ENCODE measurements around the gene CFAP70.
"Not testable (repeated sequence)": the region's sequence is repeated elsewhere in the genome, so short reads cannot be mapped to it uniquely, and the experiment has no call there.

The CFAP70 gene

DNA sequence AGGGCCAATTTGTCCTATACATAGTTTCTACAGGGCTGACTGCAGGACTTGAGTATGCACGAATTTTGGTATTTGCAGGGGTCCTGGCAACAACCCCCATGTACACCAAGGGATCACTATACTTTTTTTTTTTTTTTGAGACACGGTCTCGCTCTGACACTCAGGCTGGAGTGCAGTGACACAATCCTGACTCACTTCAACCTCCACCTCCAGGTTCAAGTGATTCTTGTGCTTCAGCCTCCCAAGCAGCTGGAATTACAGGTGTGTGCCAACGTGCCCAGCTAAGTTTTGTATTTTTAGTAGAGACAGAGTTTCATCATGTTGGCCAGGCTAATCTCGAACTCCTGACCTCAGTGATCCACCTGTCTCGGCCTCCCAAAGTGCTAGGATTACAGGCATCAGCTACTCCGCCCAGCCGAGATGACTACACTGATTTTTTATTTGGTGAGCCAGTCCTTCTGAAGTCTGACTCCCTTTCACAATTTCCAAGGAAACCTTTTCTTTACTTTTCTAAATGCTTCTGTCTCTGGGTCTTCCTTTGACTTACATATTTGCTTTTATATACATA lies 19.8 kb downstream of the CFAP70 start:
- no peak for DNase-seq

DNA sequence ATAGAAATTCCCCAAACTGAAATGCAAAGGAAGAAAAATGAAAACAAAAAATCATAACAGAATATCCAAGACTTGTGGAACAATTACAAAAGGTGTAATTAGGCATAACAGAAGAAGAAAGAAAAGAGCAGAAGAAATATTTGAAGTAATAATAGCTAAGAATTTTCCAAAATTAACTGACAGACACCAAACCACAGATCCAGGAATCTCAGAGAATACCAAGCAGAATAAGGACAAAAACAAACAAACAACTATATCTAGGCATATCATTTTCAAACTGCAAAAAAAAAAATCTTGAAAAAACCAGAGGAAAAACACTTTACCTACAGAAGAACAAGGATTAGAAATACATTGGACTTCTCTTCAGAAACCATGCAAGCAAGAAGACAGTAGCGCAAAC lies 25.5 kb downstream of the CFAP70 start:
- DNase-seq: no peak

DNA sequence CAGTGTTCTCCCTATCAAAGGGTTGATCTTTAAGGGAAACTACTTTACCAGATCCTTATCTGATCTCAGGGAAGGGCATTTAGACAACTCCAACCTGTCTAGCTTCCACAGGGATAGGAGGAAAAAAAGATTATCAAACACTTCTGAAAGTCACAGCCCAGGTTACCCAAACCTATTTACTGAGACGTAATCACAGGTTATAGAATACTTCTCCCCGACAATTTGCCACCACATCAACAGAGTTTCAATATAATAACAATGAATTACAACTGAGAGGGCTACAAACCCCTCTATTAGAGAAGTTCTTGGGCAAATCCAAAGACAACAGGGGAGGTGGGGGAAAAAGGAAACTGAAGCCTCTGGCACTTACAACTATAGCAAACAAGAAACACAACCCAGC lies 26.3 kb downstream of the CFAP70 start:
- DNase-seq: no peak

DNA sequence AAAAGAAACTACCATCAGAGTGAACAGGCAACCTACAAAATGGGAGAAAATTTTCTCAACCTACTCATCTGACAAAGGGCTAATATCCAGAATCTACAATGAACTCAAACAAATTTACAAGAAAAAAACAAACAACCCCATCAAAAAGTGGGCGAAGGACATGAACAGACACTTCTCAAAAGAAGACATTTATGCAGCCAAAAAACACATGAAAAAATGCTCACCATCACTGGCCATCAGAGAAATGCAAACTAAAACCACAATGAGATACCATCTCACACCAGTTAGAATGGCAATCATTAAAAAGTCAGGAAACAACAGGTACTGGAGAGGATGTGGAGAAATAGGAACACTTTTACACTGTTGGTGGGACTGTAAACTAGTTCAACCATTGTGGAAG lies 30.1 kb downstream of the CFAP70 start:
- not testable (repeated sequence) for DNase-seq

DNA sequence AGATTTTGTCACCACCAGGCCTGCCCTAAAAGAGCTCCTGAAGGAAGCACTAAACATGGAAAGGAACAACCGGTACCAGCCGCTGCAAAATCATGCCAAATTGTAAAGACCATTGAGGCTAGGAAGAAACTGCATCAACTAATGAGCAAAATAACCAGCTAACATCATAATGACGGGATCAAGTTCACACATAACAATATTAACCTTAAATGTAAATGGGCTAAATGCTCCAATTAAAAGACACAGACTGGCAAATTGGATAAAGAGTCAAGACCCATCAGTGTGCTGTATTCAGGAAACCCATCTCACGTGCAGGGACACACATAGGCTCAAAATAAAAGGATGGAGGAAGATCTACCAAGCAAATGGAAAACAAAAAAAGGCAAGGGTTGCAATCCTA lies 33.4 kb downstream of the CFAP70 start:
- not testable (repeated sequence) for DNase-seq

DNA sequence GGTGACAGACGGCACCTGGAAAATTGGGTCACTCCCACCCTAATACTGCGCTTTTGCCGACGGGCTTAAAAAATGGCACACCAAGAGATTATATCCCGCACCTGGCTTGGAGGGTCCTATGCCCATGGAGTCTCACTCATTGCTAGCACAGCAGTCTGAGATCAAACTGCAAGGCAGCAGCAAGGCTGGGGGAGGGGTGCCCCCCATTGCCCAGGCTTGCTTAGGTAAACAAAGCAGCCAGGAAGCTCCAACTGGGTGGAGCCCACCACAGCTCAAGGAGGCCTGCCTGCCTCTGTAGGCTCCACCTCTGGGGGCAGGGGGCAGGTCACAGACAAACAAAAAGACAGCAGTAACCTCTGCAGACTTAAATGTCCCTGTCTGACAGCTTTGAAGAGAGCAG lies 35.1 kb downstream of the CFAP70 start:
- not testable (repeated sequence) for DNase-seq

DNA sequence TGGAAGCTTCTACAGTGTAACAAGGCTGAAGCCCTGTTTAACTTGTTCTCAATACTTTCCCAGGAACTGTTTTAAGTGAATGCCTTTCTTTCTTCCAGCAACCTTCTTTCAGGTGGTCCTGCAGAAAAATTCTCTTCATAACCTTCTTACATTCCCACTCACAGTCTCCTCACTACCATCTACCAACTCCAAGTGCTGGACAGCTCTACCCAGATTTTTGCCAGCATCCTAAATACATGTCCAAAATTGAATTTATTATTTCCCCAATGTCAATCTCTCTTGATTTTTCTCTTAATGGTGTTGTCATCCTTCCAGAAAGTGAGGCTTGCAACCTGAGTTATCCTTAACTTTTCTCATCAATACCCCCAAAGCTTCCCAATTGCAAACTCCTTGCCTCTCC lies 48.2 kb downstream of the CFAP70 start:
- DNase-seq: no peak

DNA sequence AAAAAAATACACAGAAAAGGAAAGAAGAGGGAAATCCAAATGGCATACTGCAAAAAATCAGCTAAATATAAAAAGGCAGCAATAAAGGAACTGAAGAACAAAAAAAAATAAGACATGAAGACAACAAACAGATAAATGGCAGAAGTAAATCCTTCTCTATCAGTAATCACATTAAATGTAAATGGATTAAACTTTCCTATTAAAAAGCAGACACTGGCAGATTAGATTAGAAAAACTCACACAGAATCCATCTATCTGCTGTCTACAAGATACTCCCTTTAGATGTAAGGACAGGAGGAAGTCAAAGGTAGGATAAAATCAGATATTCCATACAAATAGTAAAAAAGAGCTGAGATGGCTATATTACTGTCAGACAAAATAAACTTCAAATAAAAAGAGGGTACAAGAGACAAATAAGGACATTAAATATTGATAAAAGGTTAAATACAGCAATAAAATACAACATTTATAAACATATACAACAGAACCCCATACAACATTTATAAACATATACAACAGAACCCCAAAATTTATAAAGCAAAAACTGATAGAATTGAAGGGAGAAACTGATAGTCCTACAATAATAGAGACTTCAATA lies 51.4 kb downstream of the CFAP70 start:
- no peak for DNase-seq

DNA sequence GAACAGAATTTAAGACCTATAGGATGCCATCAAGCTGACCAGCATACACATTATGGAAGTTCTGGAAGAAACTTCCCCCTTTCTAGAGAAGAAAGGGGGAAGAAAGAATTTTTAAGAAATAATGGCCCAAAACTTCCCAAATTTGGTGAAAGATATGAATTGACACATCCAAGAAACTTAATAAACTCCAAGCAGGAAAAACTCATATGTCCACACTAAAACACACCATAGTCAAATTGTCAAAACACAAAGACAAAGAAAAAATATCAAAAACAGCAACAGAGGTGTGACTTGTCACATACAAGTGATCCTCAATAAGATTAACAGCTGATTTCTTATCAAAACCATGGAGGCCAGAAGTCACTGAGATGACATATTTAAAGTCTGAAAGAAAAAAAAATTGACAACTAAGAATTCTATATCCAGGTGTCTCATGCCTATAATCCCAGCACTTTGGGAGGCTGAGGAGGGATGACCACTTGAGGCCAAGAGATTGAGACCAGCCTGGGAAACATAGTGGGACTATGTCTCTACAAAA lies 52.4 kb downstream of the CFAP70 start:
- no peak for DNase-seq

DNA sequence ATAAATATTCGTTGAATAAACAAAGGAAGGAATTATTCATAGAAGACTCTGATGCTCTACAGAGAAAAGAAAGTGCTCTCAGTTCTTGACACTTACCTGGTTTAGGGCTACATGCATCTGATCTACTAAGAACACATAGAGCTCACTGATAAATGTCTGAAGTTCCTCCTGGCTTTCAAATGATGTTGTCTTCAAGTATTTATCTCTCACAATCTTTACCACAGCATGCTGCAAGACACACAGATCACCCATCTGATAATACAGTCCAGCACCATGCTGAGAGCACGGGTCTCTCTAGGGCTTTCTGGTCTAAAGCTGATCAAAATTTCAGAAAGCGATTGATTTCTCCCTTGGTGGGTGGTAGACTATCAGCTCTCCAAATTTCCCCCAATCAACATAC lies 61.7 kb downstream of the CFAP70 start:
- DNase-seq: no peak

DNA sequence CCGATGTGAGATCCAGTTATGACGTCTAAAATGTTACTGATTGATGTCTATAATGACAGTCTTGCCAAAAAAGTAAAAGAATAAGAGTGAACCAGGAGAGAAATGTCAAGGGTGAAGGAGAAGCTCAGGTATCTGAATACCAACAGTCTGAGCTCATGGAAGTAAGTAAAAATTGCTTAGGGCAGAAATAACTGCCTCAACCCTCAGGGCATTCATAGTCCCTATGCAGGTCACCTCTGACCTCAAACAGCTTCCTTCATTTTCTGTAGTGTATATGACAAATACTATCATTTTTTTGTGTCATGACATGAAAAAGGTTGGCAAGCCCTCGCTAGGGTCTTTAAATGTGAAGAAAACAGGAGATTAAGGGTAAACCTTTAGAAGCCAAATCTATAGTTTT lies 65.2 kb downstream of the CFAP70 start:
- DNase-seq: no peak

DNA sequence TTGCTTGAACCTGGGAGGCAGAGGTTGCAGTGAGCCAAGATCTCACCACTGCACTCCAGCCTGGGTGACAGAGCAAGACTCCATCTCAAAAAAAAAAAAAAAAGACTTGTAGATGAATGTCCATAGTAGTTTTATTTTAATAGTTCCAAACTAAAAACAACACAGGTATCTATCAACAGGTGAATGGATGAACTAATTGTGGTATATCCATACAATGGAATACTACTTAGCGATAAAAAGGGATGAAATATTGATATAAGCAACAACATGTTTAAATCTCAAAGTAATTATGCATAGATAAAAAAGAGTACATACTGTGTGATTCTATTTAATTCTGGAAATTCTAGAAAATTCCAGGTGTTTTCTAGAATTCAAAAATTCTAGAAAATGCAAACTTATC lies 68.7 kb downstream of the CFAP70 start:
- no peak for DNase-seq

DNA sequence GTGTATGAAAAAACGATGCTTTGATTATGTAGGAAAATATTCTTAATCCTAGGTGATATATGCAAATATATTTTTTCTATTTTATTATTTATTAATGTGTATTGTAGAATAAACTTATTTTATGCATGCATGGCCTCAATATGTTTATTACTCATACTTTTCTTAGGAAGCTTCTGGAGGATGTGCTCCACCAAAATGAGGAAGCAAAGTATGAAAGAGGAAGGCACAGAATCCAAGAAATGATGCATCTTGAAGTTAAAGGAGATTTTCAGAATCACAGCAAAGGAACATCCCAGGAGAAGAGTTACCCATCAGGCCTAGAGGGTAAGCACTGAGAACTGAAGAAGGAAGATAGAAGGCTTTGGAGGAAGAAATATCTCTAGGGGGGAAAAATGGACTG lies 71.2 kb downstream of the CFAP70 start:
- DNase-seq: no peak

DNA sequence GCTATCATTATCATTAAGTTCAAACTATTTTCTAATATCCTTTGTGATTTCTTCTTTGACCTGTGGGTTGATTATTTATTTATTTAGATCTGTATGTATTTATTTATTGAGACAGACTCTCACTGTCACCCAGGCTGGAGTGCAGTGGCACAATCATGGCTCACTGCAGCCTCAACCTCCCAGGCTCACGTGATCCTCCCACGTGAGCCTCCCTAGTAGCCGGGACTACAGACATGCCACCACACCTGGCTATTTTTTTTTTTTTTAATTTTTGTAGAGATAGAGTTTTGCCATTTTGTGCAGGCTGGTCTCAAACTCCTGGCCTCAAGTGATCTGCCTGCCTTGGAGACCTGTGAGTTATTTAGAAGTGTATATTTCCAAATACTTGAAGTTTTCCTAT lies 77.6 kb downstream of the CFAP70 start:
- DNase-seq: no peak

DNA sequence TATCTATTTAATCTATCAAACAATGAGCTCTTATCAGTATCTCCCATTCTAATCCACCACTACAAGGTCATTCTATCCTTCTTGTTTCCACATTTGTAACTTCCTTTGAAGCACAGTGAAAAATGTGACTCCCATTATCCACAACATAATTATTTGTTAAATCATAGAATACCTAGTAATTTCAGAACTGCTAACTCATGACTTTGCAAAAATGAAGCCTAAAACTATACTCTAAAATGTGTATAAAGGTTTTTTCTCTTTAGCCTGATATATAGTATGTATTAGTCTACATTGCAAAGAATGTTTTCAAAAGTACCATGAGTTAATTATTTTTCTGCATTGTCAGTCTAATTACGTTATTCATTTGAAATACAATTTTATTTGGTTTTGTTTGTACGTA lies 94.2 kb downstream of the CFAP70 start:
- DNase-seq: no peak

DNA sequence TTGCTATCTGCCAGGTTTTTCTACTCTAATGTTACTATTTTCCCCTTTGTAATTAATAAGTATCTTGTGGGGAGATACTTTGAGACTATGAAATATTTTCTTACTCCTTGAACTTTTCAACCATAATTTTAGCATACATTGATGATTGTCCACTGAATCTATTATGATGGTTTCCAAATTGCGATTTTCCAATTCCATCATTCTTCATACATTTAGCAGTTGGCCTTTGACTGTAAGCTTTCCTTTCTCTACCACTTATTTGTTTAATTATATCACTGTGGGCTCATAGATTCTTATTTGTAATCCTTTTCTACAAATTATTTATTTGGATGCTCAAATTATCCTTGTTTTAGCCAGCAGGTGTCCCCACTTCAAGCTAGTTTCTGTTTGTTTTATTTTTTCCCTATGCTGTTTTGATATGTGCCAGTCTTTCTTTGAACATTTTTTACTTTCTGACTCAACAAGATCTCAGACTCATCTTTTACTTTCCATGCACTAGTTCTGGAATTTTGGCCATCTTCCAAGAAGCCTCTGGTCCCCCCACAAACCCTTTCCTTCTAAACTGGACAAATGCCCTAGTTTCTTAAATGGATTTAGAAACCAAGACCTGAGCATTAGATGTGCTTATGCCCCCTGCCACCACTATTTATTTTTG lies 94.8 kb downstream of the CFAP70 start:
- no peak for DNase-seq

DNA sequence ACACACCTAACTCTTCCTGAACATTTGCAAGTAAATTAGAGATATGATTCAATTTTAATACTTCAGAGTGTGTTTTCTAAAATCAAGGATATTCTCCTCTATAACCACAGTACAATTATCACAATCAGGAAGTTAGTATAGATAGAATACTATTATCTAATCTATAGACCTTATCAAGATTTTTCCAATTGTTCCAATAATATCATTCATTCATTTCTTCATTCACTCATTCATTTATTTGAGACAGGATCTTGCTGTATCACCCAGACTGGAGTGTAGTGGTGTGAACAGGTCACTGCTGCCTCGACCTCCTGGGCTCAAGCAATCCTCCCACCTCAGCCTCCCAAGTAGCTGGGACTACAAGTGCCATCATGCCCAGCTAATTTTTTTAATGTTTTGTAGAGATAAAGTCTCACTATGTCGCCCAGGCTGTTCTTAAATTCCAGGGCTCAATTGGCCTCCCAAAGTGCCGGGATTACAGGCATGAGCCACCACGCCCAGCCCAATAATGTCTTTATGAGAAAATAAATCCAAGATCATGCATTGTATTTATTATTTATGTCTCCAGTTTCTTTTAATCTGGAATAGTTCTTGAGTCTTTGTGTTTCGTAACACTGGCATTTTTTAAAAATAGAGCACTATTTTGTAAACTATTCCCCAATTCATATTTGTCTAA lies 95.6 kb downstream of the CFAP70 start:
- no peak for DNase-seq

DNA sequence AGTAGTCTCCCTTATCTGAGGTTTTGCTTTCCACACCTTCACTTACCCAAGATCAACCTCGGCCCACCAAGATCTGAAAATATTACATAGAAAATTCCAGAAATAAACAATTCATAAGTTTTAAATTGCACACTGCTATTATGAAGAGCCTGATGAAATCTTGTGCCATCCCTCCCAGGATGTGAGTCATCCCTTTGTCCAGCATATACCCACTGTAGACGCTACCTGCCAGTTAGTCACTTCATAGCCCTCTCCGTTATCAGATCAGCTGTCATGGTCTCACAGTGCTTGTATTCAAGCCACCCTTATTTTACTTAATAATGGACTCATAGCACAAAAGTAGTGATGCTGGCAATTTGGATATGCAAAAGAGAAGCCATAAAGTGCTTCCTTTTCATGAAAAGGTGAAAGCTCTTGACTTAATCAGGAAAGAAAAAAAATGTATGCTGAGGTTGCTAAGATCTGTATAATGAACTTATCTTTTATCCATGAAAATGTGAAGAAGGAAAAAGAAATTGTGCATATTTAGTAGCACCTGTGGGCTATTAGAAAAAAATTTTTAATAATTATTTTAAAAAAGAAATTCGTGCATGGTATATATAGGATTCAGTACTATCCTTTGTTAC lies 96.4 kb downstream of the CFAP70 start:
- no peak for DNase-seq

DNA sequence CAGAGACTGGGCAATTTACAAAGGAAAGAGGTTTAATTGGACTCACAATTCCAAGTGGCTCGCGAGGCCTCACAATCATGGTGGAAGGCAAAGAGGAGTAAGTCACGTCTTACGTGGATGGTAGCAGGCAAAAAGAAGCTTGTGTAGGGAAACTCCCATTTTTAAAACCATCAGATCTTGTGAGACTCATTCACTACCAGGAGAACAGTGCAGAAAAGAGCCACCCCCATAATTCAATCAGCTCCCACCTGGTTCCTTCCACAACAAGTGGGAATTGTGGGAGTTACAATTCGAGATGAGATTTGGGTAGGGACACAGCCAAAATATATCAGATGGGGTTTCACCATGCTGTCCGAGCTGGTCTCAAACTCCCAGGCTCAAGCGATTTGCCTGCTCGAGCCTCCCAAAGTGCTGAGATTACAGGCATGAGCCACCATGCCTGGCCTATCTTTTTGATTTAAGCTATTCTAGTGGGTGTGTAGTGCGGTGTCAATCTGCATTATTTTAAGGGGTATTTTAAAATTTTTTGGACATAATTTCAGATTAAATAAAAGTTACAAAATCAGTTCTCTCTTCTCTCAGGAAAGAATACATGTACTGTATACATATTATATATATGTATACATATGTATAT lies 97.2 kb downstream of the CFAP70 start:
- no peak for DNase-seq

DNA sequence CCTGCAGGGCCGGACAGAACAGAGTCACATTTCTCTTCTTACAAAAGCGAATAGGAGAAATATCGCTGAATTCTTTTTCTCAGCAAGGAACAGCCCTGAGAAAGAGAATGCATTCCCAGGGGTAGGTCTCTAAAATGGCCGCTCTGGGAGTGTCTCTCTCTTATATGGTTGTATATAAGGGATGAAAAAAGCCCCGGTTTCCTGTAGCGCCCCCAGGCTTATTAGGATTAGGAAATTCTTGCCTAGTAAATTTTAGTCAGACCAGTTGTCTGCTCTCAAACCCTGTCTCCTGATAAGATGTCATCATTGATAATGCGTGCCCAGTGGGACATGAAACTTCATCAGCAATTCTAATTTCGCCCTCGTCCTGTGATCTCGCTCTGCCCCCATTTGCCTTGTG lies 100.1 kb downstream of the CFAP70 start:
- DNase-seq: not testable (repeated sequence)

DNA sequence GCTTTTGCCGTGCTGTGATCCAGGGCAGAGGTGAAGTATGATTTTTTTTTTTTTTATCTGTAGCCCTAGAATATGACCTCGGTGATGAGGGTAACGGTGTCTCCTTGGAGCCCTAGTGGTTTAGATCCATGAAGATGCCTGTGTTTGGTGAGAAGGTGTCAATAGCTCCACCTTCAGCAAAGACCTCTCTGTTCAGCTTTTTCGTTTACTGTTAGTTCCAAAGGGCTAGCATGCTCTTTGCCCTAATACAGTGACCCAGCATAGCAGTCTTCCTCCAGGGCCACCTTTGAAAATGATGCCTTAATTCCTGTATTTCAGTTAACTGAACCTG lies 105.5 kb downstream of the CFAP70 start:
- DNase-seq: peak; percentile 31

DNA sequence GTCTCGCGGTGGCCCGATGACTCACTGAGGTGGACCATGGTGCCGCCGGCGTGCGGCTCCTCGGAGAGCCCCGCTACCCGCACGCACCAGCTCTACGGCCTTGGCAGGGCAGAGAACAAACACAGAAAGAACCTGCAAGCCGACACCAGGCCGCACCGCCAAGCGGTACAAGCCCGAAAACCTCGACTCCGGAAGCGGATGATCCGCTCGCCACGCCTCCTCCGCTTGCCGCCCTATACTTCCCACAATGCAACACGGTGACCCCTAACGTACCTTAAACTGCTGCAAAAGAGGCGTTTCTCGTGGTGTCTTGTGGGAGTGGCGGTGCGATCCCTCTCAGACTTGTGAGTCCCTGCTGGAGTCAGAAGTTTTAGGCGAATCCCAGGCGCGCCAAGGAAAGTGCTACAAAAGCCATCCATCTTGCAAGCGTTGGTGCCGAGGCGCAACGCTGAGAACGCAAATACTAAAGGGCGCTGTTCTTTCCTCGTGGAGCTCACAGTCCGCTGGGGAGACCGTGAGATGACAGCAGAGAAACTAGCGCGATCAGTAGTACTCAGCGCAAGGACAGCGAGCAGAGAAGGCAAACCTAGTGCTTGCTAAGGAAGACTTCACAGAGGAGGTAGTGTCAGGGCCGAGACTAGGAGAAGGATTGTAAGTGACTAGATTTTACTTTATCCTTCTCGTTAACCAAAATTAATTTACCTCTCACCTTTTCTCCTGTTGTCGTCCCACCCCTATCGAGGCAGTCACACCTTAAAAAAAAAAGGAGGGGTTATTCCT lies 106.0 kb downstream of the CFAP70 start, which contains the start of gene MRPS16:
TSS of gene MRPS16 (minus strand) at position 200 of the 780 bp plus-strand sequence. CDS start at position 38, 162 bp downstream.
- peak; percentile 93 for DNase-seq

Measured in NCI-H2171 treated with DMSO at 0.1 percent for 48 hours (cell line).